Progenitor cell of endocrine pancreas (in vitro differentiated cells): ENCODE data around the gene TST. TPM values are rescaled to one million over a fixed set of nuclear protein-coding genes. Genes with fewer than 3 reads are reported as not detected.
"Not testable (repeated sequence)": the region's sequence is repeated elsewhere in the genome, so short reads cannot be mapped to it uniquely, and the experiment has no call there.

Experiments
- DNase-seq: peaks from one replicate; pipeline ENCODE4 v3.0.0; 2021; ENCODE audit warnings: low spot score; ENCODE audit not compliant: unreplicated experiment
- H3K27ac Mint-ChIP-seq: 2 replicates; pipeline ENCODE4 v1.8.0; 2021; ENCODE audit warnings: mild to moderate bottlenecking, moderate library complexity, mixed read lengths
- H3K27me3 Mint-ChIP-seq: 2 replicates; pipeline ENCODE4 v1.8.0; 2021; ENCODE audit warnings: mixed read lengths
- H3K36me3 Mint-ChIP-seq: 2 replicates; pipeline ENCODE4 v1.8.0; 2022; ENCODE audit warnings: mixed read lengths; ENCODE audit not compliant: insufficient read depth
- H3K4me1 Mint-ChIP-seq: 2 replicates; pipeline ENCODE4 v1.8.0; 2021; ENCODE audit warnings: low read depth, mixed read lengths
- H3K4me3 Mint-ChIP-seq: 2 replicates; pipeline ENCODE4 v1.8.0; 2021; ENCODE audit warnings: low read depth, mild to moderate bottlenecking, moderate library complexity, mixed read lengths
- H3K9me3 Mint-ChIP-seq: 2 replicates; pipeline ENCODE4 v1.8.0; 2021; ENCODE audit warnings: low read depth, mixed read lengths
- total RNA-seq: library from RNA; stranded (reverse); gene quantifications from 2 replicates; pipeline ENCODE4 v1.2.1, GENCODE V29; 2021
- TF ChIP-seq, protein P1 (sequence below): fragments of 200-600 bp; sonication (generic); IDR thresholded peaks from one replicate; pipeline ENCODE4 v1.5.0; 2021; ENCODE audit warnings: antibody characterized with exemption, mild to moderate bottlenecking; ENCODE audit not compliant: unreplicated experiment

Gene TST
- total RNA-seq, 1 donor from 2014 or later, result 44.5 TPM

DNA sequence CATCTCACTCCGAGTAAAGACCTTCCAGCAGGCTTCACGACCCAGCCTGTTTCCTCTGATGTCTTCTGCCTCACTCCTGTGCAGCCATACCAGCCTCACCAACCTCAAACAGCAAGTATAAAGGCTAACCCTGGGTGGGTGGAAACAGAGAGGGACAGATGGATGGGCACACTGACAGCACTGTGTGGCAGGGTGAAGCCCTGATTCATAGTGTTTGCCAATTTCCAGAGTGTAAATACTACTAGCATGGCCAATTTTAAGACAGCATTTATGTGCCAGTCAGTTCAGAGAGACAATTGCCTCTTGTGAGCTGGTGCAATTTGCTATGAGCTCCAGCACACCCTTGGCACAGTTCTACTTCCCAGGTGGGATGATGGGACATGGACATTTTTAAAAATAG is 21.5 kb downstream of the TST start:
- Mint-ChIP-seq H3K27ac (no peak overlapping the region), H3K27me3 (peaks cover 32% of the 10 kb centered on the region), H3K4me1 (no peaks in the 10 kb centered on the region), H3K4me3 (no peak overlapping the region), H3K9me3 (no peaks in the 10 kb centered on the region), H3K36me3 (no peaks in the 10 kb centered on the region)
- TF ChIP-seq, protein P1, sequence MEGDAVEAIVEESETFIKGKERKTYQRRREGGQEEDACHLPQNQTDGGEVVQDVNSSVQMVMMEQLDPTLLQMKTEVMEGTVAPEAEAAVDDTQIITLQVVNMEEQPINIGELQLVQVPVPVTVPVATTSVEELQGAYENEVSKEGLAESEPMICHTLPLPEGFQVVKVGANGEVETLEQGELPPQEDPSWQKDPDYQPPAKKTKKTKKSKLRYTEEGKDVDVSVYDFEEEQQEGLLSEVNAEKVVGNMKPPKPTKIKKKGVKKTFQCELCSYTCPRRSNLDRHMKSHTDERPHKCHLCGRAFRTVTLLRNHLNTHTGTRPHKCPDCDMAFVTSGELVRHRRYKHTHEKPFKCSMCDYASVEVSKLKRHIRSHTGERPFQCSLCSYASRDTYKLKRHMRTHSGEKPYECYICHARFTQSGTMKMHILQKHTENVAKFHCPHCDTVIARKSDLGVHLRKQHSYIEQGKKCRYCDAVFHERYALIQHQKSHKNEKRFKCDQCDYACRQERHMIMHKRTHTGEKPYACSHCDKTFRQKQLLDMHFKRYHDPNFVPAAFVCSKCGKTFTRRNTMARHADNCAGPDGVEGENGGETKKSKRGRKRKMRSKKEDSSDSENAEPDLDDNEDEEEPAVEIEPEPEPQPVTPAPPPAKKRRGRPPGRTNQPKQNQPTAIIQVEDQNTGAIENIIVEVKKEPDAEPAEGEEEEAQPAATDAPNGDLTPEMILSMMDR, result no peak
- DNase-seq, result no peak

DNA sequence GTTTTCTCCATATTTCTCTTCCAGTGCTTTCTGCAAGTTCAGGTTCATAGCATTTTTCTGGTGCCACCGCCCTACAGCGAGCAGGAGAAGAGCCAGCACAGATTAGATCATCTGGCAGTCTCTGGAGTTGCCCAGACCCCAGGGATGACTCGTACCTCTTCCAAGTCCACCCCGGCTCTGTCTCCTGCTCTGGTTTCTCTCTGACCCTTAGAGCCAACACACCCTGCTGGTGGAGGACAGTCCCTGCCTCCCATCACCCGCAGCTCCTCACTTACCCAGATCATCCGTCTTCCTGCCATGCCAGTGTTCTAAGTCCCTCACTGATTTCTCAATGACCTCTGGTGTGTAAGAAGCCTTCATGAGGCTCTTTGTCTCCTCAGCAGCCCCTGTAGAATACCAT is 28.0 kb downstream of the TST start:
- Mint-ChIP-seq H3K36me3 (no peaks in the 10 kb centered on the region), H3K4me3 (no peak overlapping the region), H3K9me3 (peaks cover 2% of the 10 kb centered on the region), H3K4me1 (no peaks in the 10 kb centered on the region), H3K27ac (no peak overlapping the region), H3K27me3 (peaks cover 41% of the 10 kb centered on the region)
- TF ChIP-seq, protein P1, result no peak
- no peak for DNase-seq

DNA sequence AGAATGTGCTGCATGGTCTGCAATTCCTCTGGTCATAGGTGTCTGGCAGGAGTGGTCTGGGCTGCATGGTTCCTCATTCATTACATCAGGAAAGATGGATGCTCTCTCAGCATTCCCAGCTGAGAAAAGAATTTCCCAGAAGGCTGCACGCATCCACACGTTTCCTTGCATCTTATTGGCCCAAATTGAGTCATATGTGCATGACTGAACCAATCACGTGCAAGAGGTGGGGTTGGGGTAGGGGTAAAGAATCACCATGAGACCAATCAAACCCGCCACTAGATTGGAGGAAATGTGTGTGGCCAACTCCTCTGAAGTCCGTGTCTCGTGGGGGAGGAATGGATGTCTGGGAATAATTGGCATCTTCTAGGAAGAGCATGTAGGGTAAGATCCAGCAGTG is 28.8 kb downstream of the TST start:
- DNase-seq, result no peak
- Mint-ChIP-seq H3K4me3 (no peak overlapping the region), H3K27me3 (peaks cover 40% of the 10 kb centered on the region), H3K4me1 (no peaks in the 10 kb centered on the region), H3K36me3 (no peaks in the 10 kb centered on the region), H3K27ac (no peak overlapping the region), H3K9me3 (peaks cover 10% of the 10 kb centered on the region)
- TF ChIP-seq, protein P1, result no peak

DNA sequence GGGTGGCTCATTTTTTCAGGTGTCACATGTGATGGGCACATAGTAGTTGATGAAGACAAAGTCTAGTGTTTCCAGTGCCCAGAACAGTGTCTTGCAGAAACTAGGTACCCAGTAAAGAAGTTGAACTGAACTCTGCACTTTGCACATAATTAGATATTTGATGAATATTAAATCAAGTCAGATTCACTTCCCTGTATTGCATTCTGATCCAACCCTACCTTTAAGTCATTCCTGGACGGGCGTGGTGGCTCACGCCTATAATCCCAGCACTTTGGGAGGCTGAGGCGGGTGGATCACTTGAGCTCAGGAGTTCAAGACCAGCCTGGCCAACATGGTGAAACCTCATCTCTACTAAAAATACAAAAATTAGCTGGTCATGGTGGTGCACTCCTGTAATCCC is 30.2 kb downstream of the TST start:
- H3K4me3 Mint-ChIP-seq, H3K36me3 Mint-ChIP-seq, DNase-seq, H3K27ac Mint-ChIP-seq, H3K4me1 Mint-ChIP-seq: not testable (repeated sequence)
- peaks cover 12% of the 10 kb centered on the region for H3K9me3 Mint-ChIP-seq
- H3K27me3 Mint-ChIP-seq, result peaks cover 35% of the 10 kb centered on the region

DNA sequence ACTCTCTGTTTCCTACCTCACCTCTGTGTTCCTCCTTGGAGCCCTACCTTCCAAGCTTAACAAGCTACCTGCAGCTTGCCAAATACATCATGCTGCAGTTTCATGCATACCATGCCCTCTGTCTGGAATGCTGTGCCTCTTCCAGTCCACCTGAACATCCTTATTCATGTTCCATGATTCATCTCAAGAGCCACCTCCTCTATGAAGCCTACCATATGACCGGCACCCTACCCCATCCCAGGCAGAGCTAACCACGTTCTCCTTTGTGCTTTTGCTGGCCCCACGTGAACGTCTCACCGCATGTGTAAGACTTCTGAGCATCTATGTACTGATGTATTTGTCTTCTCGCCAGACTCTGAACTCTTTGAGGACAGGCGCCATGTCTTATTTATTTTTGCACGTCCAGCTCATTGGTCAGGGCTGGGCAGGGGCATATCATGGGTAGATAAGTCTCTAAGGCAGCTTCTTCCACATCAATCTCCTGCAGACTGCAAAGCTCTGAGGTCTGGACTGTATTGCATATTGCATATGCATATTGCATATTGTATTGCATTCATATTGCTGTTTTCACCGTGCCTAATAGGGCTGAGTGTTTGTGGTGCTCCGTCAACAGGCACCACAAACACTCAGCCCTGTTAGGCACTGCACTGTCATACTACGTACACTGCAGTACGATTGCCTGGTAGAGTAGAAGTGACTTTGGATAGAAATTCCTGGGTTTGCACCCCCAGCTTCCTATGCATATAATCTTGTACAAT is 31.0 kb downstream of the TST start:
- H3K4me3 Mint-ChIP-seq, result no peak overlapping the region
- no peak overlapping the region for H3K27ac Mint-ChIP-seq
- peaks cover 31% of the 10 kb centered on the region for H3K27me3 Mint-ChIP-seq
- TF ChIP-seq, protein P1, result no peak
- no peaks in the 10 kb centered on the region for H3K36me3 Mint-ChIP-seq
- no peak for DNase-seq
- peaks cover 12% of the 10 kb centered on the region for H3K9me3 Mint-ChIP-seq
- H3K4me1 Mint-ChIP-seq, result no peaks in the 10 kb centered on the region

DNA sequence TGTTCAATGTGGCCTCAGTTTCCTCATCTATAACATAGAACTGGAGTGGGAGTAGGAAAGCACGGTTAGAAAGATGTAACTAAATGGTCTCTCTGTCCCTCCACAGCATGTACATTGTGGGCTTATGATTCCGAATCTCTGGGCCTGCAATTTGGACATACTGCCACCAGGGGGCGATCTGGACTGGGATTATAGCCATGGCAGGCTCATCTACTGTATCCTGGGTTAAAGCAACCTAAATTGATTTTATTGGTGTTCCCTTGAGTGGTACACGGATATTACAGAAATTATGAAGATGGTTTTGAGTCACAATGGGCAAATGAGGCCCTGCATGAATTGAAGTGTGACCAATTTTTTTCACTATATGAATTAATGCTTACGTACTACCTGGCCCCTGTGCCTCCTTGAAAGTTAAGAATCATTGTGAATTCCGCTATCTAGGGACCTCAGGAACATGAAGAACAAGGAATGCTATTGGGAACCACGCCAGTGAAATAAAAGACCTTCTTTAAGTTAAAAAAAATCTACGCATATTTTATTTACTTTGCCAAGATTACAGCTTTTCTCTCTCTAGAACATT is 32.9 kb downstream of the TST start:
- H3K4me1 Mint-ChIP-seq, result no peaks in the 10 kb centered on the region
- TF ChIP-seq, protein P1, result peak; percentile 59
- H3K36me3 Mint-ChIP-seq, result no peaks in the 10 kb centered on the region
- peaks cover 36% of the 10 kb centered on the region for H3K27me3 Mint-ChIP-seq
- no peak overlapping the region for H3K4me3 Mint-ChIP-seq
- H3K27ac Mint-ChIP-seq, result no peak overlapping the region
- H3K9me3 Mint-ChIP-seq, result peaks cover 12% of the 10 kb centered on the region
- DNase-seq, result no peak
